NCI-H1092 (cell line): ENCODE results near the gene RAF1.
"Not testable (repeated sequence)": the region's sequence is repeated elsewhere in the genome, so short reads cannot be mapped to it uniquely, and the experiment has no call there.

ENCODE experiments used
- DNase-seq: peaks from one replicate; lab custom pipeline; 2025; lab: John Stamatoyannopoulos, UW

RAF1 gene

GRCh38 chr3:12638105-12638504 lies 25.8 kb downstream of the RAF1 start:
- no peak for DNase-seq

DNA sequence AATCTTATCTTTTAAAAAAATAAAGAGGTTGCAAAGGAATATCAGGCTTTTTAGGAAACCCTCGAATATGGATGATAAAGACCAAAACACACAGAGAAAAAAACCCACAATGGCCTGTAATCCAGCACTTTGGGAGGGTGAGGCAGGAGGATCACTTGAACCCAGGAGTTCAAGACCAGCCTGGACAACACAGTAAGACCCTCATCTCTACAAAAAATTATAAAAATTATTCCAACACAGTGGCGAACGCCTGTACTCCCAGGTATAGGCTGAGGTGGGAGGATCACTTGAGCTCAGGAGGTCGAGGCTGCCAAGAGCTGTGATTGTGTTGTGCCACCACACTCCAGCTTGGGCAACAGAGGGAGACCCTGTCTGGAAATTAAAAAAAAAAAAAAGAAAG lies 30.8 kb downstream of the RAF1 start:
- DNase-seq: no peak

DNA sequence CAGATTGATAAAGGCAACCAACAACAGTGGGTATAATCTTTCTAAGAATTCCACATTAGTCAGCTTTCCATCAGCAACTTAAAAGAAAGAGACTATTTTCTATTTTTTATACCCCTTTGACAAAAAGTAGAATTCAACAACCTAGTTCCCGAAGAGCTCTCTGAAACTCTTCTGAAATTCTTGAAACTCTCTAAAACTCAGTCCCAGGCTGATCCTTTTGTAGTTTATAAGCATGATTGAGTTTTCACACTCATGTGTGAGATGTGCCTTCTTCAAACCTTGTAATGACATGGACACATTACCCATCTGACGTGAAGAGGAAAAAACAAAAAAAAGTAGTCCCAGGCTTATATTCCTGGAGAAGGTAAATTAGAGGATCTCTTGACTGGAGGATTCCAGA lies 31.4 kb downstream of the RAF1 start:
- no peak for DNase-seq

GRCh38 chr3:12630843-12631242 lies 33.1 kb downstream of the RAF1 start:
- DNase-seq: not testable (repeated sequence)

DNA sequence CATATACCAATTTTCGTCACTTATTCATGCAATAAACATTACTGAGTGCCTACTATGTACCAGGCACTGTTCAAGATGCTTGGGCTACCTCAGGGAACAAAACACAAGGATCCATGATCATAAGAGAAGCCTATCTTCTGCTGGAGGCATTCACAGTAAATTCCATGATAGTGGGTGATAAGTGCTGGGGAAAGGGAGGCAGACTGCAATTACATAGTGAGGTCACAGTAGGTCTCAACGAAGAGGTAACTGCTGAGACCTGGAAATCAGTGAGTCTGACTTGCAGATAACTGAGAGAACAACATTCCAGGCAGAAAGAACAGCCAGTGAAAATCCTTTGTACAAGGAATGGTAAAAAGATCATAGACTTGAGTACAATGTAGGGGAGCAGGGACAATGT lies 33.6 kb downstream of the RAF1 start:
- no peak for DNase-seq

- no peak for DNase-seq
Measured at GRCh38 chr3:12629560-12629959, 34.4 kb downstream of the RAF1 start.

DNA sequence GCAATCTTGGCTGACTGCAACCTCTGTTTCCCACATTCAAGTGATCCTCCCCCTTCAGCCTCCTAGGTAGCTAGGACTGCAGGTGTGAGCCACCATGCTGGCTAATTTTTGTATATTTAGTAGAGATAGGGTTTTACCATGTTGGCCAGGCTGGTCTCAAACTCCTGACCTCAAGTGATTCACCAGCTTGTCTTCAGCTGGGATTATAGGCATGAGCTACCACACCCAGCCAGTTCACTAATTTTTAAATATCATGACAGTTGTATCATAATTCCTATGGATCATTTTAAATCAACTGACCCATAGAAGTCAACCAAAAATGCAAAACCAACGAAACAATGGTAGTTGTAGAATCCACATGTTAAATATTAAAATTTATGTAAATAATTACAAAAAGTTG lies 35.1 kb downstream of the RAF1 start:
- no peak for DNase-seq

- no peak for DNase-seq
Measured at GRCh38 chr3:12627370-12627769, 36.5 kb downstream of the RAF1 start.

DNA sequence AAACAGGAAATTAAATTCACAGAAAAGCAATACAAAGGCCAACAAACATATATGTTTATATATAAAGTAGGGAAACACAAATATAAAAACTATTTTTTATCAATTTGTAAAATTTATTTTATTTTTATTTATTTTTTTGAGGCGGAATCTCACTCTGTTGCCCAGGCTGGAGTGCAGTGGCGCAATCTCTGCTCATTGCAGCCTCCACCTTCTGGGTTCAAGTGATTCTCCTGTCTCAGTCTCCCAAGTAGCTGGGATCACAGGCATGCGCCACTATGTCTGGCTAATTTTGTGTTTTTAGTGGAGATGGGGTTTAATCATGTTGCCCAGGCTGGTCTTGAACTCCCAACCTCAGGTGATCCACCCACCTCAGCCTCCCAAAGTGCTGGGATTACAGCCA lies 39.0 kb downstream of the RAF1 start:
- DNase-seq: not testable (repeated sequence)

DNA sequence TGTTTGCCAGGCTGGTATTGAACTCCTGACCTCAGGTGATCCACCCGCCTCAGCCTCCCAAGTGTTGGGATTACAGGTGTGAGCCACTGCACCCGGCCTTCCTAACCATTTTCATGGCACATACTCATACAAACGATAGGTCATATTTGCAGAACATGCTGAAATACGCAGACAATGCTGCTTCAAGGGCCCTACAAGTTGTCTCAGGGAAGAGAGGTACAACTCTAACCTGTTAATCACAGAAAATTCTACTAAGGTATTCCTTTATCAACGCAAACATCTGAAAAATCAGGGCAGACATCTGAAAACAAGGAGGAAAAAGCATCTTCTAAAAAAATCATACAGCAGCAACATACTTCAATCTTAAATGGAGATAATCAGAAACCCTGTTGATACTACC lies 39.9 kb downstream of the RAF1 start:
- no peak for DNase-seq

DNA sequence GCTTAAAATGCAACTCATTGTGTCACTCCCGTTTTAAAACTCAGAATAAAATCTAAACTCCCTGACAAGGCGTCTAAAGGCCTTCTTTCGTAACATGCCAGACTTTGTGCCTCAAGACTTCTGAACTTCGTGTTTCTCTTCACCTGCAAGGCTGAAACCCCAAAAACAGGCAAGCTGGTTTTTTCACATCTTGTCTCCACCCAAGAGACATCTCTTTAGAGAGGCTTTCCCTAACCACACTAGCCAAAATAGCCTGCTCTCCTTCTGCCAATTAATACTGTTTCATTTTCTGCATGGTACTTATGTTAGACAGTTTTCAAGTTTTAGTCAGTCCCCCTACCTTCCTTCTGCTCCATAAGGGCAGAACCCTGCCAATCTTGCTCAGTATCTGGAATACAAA lies 41.6 kb downstream of the RAF1 start:
- no peak for DNase-seq

GRCh38 chr3:12620729-12621128 lies 43.2 kb downstream of the RAF1 start:
- DNase-seq: no peak

- DNase-seq: no peak
Measured at GRCh38 chr3:12620305-12620704, 43.6 kb downstream of the RAF1 start.

GRCh38 chr3:12618426-12618825 lies 45.5 kb downstream of the RAF1 start:
- DNase-seq: no peak

DNA sequence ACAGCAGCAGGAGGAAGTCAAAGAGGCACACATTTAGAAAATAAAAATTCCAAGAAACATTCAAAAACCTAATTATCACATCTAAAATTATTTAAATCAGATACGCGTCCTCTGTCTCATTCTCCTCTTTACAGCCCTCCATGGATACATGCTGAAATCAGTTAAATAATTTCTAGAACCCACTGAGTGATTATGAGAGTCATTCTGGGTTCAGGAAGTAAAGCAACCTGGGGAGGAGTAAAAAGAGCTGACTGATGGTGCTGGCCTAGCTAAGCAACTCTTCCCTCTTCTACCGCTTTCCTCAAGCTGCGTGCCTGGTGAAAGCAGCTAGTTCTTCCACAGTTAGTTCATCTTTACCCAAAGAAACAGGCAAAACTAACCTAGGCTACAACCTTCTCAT lies 48.7 kb downstream of the RAF1 start:
- DNase-seq: no peak

DNA sequence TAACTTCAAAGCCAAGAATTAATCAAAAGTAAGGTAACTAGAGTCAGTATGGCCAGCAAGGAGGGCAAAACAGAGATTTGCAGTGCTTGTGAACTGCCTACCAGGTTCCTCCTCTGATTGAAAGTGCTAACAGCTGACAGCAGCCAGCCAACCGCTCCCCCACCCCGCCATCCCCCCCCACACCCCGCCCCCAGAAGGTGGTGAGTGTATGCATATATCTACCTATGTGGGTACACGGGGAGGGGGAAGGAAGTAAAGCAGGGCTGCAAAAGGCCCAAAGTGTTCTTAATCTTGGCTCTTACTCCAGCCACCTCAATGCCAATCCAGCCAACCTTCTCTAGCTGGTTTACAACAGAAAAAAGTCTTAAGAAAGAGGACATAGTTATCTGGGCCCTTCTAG lies 50.7 kb downstream of the RAF1 start:
- DNase-seq: no peak

- no peak for DNase-seq
Measured at GRCh38 chr3:12612514-12613226, 51.2 kb downstream of the RAF1 start.

- no peak for DNase-seq
Measured at GRCh38 chr3:12611117-12611516, 52.8 kb downstream of the RAF1 start.

DNA sequence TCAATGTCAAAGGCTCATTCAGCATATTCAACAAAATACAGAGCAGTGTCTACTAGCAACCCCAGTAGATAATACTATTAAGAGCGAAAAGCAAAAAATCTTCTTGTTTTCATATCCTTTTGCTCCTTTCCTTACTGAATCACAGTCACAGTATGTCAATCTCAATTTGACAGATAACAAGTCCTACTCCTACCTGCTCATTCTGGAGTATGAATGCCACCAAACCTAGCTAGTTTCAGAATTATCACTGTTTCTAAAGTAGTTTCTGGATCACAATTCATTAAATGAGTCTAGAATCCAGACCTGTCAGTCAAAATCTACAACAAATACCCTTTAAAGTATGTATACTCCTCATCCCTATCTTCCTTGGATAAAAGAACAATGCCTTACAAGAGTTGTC lies 55.5 kb downstream of the RAF1 start:
- DNase-seq: no peak

DNA sequence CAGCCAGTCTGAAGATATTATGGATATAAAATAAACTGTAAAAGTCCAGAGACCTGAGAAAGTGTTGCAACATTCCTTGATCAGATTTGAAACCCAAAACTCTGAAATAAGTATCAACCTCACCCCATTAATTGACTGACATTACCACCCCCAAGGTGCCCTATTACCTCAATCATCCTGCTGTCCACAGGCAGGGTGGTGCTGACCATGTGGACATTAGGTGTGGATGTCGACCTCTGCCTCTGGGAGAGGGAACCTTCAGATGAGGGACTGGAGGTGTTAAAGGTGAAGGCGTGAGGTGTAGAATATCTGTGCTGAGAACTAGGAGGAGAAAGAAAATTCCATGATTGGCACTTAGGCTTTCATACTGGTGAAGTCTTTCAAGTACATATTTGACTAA lies 59.9 kb downstream of the RAF1 start:
- DNase-seq: no peak

GRCh38 chr3:12601072-12601471 lies 62.8 kb downstream of the RAF1 start:
- DNase-seq: no peak

DNA sequence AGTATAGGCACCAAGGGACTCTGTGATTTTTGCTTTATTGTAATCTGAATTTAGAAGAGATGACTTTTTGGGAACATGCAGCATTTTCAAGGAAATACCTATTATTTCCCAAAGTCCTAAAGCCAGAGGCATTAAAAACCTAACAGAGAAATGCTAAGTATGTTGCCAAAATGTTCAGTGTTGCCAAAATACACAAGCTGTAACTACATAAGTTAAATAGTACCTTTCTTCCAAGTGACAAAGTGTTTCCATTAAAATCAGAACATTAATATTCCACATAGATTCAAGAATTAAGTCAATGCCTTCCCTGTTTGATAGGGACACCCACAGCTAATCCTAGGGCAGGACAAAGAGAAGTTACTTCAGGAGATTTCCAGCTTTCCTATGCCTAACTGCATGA lies 65.0 kb downstream of the RAF1 start:
- DNase-seq: no peak

- no peak for DNase-seq
Measured at GRCh38 chr3:12593473-12593872, 70.4 kb downstream of the RAF1 start.

DNA sequence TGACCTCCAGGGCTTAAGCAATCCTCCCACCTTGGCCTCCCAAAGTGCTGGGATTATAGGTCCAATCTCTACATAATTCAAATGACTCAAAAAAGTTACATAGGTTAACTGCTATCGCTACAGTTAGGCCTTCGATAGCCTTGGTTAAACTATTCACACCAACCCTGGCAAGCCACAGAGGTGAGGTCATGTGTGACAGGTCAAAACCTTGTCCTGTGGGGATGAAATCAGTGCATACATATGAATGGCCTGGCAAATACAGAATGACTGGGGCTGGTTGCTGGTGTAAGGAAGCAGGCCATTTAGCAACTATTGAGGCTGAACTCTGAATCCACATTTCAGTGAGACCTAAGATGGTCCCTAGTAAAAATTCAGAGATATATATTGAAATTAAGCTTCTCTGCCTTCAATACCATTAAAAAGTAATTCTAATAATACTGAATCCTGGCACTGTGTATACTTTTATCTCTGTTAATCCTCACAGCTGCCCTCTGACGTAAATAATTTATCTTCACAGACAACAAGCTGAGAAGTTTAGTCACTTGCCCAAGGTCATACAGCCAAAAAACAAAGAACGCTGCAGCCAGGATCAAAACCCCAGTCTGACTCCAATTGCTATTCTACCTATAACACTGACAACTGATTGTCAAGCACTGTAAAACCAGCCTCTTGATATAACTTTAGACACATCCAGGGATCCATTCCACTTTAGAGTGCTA lies 71.8 kb downstream of the RAF1 start:
- DNase-seq: no peak
